HG03378 (cell line): Measurements from ENCODE around the gene BZW1.

ENCODE experiments used
- ATAC-seq: cut with Tn5 transposase; IDR thresholded peaks from one replicate; pipeline ENCODE4 v1.9.1; 2021; ENCODE audit warnings: mild to moderate bottlenecking, moderate library complexity; ENCODE audit not compliant: unreplicated experiment

Gene BZW1

DNA sequence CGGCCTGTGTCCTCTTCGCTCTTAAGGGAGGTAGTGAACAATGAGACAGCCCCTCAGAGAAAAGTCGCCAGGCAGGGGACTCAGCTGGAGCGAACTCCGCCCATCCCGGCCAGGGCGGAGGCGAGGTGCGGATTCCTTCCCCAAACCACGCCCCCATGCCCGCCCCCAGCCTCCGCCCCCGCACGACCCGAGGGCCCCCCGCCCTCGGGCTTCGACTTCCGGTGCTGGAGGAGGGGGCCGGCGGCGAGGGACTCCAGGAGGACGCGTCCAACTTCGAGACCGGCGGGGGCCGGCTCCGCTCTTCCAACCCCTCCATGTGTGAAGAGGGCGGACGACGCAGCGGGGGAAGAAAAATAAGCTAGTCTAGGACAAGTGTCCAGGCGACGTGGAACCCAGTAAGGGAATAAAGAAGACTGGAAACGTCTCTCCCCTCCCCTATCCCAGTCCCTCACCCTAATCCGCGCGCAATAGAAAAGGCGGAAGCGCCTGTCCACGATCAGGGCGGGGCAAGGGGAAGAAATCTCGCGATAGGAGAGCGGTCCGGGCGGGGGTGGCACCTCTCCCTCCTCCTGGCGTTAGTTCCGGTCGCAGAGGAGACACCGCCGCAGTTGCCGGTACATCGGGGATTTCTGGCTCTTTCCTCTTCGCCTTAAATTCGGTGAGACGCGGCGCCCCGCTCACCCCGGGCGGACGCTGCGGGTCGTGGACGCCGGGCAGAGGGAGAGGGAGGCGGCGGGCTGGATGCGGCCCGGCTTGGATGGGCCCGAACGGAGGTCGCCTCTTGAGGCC, at the start of gene BZW1:
BZW1 (plus strand) TSS at position 578 of the 789 bp plus-strand sequence. CDS start 1,308 bp downstream, outside the sequence.
- peak; percentile 71 for ATAC-seq

DNA sequence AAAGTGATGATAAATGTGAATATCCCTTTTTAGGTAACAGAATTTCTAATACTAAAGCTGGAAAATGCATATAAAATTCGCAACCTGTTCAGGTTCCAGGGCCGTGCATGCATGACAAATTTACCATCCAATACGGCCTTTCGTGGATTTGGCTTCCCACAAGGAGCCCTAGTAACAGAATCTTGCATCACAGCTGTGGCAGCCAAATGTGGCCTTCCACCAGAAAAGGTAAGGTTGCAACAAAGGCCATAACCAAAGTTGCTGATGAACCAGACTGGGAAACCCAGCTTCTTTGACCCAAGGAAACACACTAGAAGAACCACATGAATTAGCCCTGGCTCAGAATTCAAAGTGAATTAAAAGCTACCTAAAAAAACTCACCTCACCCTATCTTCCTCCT, 49.6 kb upstream of the BZW1 start:
- ATAC-seq: no peak

DNA sequence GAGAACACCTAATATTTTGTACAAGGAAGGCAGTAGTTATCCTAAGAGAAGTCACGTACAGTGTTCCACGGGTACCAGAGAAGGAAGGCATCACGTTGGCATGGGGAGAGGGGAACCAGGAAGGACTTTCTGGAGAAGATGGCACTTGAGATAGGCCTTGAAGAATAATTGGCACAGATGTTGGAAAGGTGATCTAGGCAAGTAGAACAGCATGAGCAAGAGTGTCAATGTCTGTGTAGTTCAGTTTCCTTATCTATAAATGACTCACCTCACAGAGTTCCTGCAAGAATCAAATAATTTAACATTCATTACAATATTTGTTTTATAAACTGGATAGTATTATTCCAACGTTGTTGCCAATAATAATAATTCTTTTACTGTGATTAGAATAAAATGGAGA, 48.3 kb upstream of the BZW1 start:
- ATAC-seq: no peak

DNA sequence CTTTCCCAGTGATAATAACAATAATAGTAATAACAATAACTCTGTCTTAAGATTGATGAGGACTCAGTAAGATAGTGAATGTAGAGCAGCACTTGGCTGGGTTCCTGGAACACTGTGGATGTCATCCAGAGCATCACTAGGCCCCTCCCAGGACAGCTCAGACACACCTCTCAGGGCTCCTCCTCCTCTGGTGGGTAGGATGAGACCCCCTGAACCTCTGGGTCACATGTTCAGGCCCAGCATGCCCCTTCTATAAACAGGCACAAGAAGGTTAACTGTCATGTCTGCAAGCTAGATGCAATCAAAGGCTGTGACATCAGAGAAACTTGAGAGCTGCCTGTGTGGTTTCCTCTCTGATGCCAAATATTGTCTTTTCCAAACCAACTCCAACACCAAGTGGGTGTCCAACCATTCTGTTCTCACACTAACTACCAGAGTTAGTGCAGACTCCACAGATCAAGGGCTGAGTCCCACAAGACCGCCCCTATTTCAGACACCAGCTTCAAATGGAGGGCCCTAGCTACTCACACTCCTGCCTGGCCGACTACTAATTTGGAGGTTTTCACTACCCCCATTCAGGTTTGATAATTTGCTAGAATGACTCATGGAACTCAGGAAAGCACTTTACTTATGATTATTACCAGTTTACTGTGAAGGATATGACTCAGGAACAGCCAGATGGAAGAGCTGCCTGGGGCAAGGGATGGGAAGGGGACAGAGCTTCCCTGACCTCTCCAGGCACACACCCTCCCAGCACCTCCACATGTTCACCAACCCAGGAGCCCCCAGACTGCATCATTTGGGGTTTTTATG, 46.4 kb upstream of the BZW1 start:
- ATAC-seq: peak; percentile 60

- ATAC-seq: no peak
These were observed 45.6 kb upstream of the BZW1 start for GRCh38 chr2:200765995-200766660.

GRCh38 chr2:200767111-200767885, 44.4 kb upstream of the BZW1 start:
- no peak for ATAC-seq

DNA sequence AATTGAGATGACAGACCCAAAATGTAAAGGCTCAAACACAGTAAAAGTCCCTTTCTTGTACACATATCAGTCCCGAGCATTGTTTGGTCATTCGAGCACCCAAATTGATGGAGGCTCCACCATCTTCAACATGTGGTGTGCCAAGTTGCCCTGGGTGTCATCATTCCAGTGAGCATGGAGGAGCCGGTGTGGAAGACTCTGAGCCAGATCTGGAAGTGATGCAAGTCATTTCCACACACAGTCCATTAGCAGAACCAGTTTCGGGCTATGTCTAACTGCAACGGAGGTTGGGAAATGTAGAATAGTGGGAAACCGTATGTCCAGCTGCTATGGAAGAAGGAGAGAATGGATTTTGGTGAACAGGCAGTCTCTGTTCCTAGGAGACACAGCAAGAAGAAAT, 40.9 kb upstream of the BZW1 start:
- ATAC-seq: no peak

GRCh38 chr2:200772620-200773019, 39.1 kb upstream of the BZW1 start:
- no peak for ATAC-seq

DNA sequence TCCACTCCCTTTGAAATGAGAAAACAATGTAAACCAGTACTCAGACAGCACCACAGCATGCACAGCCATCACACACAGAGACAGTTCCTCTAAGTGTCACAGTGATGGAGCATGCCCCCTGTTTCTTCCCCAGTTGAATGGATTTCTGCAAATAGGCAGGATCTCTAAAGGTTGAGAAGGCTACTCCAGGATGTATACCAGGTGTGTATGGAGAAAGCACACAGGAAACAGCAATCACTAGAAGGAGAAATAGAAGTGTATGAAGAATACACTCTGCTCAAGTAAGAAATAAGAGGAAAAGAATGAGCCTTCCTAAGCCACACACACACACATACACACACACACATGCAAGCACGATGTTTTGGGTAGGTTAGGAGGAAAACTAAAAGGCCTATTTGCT, 38.6 kb upstream of the BZW1 start:
- ATAC-seq: no peak

DNA sequence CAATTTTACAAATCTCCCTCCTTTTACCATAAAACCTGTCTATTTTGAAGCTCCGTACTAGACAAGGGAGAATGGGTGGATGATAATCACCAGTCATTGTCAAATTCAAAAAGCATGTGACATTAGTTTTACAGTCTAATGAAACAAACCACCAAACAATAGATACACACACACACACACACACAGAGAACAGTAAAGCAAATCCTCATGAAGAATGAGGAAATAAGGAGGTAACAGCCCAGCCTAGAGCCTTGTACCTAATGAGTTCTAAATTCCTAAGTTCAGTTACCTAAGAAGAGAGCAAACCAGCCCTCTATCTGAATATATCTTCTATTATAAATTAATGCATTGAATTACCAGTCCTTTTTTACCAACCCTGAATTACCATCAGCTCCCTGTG, 36.8 kb upstream of the BZW1 start:
- ATAC-seq: no peak

GRCh38 chr2:200777275-200777674, 34.4 kb upstream of the BZW1 start:
- ATAC-seq: no peak

GRCh38 chr2:200778038-200778437, 33.7 kb upstream of the BZW1 start:
- no peak for ATAC-seq

GRCh38 chr2:200779214-200779613, 32.5 kb upstream of the BZW1 start:
- no peak for ATAC-seq

- no peak for ATAC-seq
These were observed 30.1 kb upstream of the BZW1 start for GRCh38 chr2:200781616-200782015.

DNA sequence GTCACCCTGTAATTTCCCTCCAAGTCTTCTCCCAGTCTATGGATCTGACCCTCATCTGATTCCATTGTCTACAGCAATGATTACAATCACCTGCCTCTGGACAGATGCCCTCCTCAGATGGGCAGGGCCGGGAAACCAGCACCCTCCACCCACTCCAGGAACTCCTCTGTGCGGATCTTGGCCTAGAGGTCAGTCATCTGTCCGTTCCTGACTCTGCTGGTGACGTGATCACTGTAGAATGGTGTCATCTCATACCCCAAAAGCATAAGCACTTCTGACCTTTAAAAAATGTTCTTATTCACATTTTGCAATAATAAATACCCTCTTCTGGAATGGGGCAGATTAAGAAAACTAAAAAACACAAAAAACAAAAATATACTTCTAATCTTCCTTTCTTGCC, 29.5 kb upstream of the BZW1 start:
- ATAC-seq: no peak

- ATAC-seq: no peak
These were observed 27.5 kb upstream of the BZW1 start for GRCh38 chr2:200784215-200784614.

DNA sequence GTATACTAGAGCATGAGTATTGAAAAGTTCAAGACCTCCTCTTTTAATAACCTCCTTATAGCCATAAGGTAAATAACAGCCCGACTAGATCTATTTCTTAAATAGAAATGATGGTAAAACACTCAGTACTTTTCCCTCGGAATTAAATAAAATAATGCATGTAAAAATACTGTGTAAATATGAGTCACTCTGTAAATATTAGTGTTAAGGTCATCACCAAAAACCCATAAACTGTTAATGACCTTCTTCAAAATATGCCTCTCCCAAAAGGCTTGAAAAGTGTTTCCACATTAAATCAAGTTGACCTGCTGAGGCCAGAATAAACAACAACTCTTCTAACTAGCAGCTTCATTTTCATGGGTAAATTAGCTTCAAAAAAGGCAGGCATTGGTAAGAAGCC, 25.3 kb upstream of the BZW1 start:
- ATAC-seq: no peak

DNA sequence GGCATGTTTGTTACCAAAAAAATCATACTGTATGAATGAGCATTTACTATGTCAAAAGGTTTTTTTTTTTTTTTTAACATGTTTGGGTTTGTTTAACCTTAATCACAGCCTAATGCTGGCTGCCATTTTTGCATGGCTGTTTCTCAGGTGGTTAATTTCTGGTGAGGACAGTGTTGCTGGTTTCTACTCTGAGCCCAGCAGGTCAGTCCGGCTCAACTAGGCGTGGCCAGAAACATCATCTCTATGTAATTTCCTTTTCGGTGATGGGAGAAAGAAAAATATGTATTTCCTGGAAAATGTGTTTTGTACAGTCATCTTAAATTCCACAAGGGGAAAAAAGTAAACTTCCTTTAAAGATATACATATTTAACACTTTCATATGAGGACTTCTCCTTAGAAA, 24.9 kb upstream of the BZW1 start:
- no peak for ATAC-seq

DNA sequence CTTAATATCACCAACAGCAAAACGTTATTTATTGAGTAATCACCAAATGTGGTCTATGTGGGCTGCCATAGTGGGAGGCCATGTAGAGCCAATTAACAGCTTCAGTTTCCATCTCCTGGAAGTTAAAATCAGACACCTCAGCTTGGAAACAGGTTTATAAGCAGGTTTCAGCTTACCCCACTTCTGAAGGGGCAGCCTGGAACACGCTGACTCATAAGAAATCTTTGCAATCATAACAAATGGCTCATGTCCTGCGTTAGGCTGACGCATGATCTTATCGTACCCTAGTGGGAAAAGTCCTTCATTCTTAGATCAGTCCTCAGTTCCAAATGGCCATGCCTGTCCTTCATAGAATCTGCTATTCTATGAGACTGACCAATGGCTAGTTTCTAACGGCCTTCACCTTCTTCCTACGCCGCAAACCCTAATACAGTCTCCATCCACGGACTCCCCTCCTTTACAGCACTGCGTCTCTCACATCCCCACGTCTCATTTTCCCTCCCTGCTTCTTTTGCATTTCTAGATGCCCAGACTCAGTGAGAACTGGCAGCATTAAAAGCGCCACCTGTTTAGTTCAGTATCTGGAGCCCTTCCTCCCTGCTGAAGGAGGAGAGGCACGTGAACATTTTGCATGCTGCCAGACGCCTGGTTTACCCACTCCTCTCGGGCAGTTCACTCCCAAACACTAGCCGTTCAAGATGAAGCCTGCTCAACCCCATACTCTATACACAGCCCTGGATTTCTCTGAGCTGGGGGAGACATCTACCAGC, 24.2 kb upstream of the BZW1 start:
- ATAC-seq: no peak

DNA sequence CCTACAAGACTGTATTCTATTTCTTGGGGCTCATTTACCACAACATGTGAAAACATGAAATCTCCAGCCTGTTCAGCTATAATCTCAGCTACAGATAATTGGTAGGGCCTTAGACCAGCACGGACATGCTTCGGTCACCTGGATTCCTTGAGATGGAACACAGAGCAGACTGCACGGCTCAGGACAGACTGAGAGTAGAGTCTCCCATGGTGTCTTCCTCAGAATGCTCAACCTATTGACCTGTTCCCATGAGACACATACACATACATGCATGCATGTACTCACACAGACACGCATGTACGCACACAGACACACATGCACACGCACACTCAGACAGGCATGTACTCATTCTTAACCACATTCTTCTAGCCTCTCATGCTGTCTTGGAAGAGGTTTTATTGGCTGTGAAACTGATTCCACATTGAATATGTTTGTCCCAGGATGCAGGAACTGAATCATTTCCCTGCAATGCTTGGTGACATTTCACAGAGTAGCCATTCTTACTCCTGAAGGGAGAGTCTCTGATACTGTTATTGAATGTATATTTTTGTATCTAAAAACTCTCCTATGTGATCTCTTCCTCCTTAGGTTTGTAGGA, 23.5 kb upstream of the BZW1 start:
- no peak for ATAC-seq
